CD4-positive, alpha-beta T cell treated with Interleukin-1 beta for 1 hour (primary cell): ENCODE measurements around the gene GOLGA6L2.
"Not testable (repeated sequence)": the region's sequence is repeated elsewhere in the genome, so short reads cannot be mapped to it uniquely, and the experiment has no call there.

ENCODE experiments used
- DNase-seq, 2 donors: peaks; one replicate each; pipeline ENCODE4 v3.0.0-alpha.2; 2020 to 2022

Gene GOLGA6L2

GRCh38 chr15:23422946-23423708 lies 23.9 kb downstream of the GOLGA6L2 start:
- no peak for DNase-seq

- no peak for DNase-seq
Observed at GRCh38 chr15:23422099-23422945, 24.7 kb downstream of the GOLGA6L2 start.

DNA sequence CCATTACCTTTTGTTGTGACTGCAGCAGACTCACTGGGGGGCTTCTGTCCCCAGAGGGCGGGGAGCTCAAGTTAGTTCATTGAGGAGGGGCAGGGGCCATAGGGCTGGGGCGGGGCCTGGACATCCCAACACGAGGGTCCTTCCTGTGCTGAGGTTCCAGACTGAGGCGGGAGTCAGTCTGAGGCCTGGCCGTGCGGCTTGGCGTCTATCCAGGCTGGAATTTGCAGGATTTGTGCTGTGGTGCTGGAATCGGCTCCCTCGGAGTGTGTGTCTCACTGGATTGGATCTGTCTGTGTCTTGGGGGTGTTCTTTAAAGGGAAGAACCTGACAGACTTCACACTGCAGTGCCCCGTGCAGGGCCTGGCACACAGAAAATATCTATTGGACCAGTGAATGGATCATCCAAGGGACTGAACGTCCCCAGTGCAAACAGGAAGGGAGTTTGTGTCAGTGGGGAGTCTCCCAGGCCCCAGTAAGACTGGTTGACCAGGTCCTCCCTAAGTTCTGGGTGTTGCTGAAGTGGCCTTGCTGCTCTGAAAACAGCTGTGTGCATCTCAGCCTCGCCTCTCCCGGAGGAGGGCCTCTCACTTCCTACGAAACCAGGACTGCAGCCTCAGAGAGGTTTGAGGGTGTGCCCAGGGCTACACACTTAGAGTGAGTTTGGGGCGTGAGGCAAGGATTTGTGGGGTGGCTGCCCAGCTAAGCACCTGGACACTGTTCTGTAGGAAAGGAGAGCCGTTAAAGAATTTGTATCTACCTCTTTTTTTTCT lies 26.1 kb downstream of the GOLGA6L2 start:
- no peak for DNase-seq

GRCh38 chr15:23416349-23417276 lies 30.4 kb downstream of the GOLGA6L2 start:
- DNase-seq, result no peak

GRCh38 chr15:23415866-23416265 lies 31.2 kb downstream of the GOLGA6L2 start:
- not testable (repeated sequence) for DNase-seq

- no peak for DNase-seq
Observed at GRCh38 chr15:23415321-23415865, 31.6 kb downstream of the GOLGA6L2 start.

DNA sequence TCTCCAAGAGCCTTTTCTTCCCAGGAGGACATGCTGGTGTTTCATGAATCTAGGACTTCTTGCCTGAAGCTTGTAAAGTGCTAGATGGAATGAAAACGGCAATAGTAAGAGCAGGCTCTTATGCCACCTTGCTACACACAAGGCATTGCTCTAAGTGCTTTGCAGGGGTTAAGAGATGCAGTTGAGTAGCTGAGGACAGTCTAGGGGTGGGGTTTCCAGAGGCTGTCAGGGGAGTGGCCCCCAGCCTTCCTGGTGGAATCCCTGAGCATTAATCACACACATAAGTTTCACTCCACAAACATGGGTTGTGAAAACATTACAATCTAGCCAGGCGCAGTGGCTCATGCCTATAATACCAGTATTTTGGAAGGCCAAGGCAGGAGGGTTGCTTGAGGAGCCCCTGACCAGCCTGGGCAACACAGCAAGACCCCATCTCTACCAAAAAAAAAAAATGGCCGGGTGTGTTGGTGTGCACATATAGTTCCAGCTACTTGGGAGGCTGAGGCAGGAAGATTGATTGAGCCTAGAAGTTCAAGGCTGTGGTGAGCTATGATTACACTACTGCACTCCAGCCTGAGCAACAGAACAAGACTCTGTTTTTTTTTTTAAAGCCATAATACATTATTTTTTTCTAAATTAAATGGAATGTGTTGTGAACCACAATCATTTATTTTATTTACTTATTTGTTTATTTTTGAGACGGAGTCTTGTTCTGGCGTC lies 34.0 kb downstream of the GOLGA6L2 start:
- not testable (repeated sequence) for DNase-seq

DNA sequence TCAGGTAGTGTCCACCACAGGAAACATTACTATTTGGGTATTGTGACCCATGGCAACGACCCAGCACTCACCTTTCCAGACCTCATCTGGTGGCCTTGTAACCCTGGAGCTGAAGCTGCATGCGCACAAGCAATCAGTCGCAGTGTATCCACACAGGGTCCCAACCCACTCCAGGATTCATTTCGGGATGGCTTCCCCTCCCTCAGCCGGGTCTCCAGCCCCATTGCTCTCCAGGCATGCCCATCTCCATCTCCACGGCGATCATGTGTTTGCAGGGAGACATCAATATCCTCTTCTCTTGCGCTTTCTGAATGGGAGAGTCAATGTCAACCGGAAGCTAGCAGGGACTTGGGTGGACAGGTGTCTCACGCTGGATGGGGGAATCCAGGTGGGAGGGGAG lies 35.2 kb downstream of the GOLGA6L2 start:
- DNase-seq, result no peak

DNA sequence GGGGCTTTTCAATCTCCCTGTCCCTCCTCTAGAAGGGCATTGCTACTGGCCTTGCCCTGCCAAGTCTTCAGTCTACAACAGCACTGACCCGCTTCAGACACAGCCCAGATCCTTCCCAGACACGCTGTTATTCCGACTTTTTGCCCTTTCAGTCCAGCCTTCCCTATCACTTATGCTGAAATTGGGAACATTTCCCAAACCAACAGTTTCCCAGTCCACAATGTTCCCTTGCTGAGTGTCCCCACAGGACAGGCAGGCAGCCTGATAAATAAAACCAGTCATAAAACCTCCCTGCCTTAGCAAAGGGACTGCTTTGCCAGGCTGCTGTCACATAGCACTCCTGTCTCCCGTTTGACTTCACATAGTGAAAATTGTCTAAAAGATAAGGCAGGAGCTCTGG lies 43.5 kb downstream of the GOLGA6L2 start:
- no peak for DNase-seq

- DNase-seq, result no peak
Observed at GRCh38 chr15:23402544-23402943, 44.5 kb downstream of the GOLGA6L2 start.

DNA sequence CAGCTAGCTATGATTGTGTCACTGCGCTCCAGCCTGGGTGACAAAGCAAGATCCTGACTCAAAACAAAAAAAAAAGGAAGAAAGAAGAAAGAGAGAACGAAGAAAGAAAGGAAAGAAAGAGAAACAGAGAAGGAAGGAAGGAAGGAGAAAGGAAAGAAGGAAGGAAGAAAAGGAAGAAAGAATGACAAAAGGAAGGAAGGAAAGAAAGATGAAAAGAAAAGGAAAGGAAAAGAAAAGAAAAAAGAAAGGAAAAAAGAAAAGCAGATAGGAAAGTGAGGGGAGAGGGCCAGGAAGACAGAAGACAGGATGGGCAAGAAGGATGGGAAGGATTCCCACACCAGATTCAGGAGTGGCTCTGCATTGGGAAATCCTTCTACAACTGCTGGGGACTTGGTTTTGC lies 44.9 kb downstream of the GOLGA6L2 start:
- DNase-seq, result no peak

GRCh38 chr15:23401627-23402026 lies 45.4 kb downstream of the GOLGA6L2 start:
- no peak for DNase-seq

DNA sequence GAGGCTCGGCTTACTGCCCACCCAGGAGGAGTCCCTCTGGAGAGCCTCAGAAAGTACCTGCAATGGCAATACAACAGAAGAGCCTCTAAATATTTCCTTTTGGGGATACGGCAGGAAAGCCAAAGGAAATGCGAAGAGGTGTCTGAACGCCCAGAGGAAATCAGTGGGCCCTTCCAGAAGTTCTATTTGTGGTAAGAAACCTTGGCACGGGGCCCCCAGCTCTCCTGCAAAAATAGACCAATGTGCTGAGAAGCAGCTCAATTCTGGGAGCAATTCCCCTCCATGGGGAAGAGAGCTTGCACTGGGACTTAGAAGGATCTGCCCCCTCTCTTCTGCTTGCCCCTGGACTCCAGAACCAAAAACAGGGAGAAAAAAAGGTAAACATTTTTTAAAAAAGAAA lies 47.8 kb downstream of the GOLGA6L2 start:
- DNase-seq, result not testable (repeated sequence)

DNA sequence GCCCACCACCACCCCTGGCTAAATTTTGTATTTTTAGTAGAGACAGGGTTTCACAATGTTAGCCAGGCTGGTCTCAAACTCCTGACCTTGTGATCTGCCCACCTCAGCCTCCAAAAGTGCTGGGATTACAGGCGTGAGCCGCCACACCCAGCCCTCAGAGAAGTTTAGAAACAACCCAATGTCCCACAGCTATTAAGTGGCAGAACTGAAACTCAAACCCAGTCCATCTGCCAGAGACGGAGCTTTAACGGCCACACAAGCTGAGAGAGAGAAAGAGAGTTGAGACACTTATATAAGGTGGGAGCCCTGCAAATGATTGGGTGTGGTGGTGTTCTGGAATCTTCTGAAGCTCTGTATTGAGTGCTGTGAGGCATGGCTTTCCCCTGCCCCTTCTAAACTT lies 48.7 kb downstream of the GOLGA6L2 start:
- DNase-seq, result not testable (repeated sequence)

- DNase-seq, result no peak
Observed at GRCh38 chr15:23397779-23398178, 49.3 kb downstream of the GOLGA6L2 start.

- DNase-seq, result no peak
Observed at GRCh38 chr15:23395832-23396231, 51.2 kb downstream of the GOLGA6L2 start.

- no peak for DNase-seq
Observed at GRCh38 chr15:23395030-23395692, 51.9 kb downstream of the GOLGA6L2 start.
